NT2/D1 (cell line): ENCODE measurements around the gene KANK2.

Experiments used
- SUZ12 ChIP-seq: IDR thresholded peaks from 2 replicates; pipeline ENCODE4 v1.6.1; 2011; ENCODE audit not compliant: insufficient read length, insufficient read depth; ENCODE audit errors: extremely low read depth
- YY1 ChIP-seq: IDR thresholded peaks from 2 replicates; pipeline ENCODE4 v1.6.1; 2011; ENCODE audit not compliant: insufficient read length, insufficient read depth
- ZNF274 ChIP-seq: IDR thresholded peaks from 2 replicates; pipeline ENCODE4 v1.6.1; 2011; ENCODE audit warnings: mild to moderate bottlenecking, low read depth, low read length

GRCh38 chr19:11127905-11128304 lies 69.4 kb downstream of the KANK2 start:
- no peak for TF ChIP-seq ZNF274
- no peak for TF ChIP-seq YY1
- TF ChIP-seq SUZ12: no peak
